ES-I3 (cell line): ENCODE results near the gene SEPTIN6.
"Not testable (repeated sequence)": the region's sequence is repeated elsewhere in the genome, so short reads cannot be mapped to it uniquely, and the experiment has no call there.

Source experiments
- H3K36me3 ChIP-seq: 2 replicates; pipeline ENCODE4 v1.6.1; 2013; ENCODE audit warnings: mild to moderate bottlenecking, low read length, control low read depth, moderate library complexity; ENCODE audit not compliant: insufficient read depth
- H3K4me1 ChIP-seq: 2 replicates; pipeline ENCODE4 v1.6.1; 2013; ENCODE audit warnings: mild to moderate bottlenecking, control low read depth, low read length; ENCODE audit not compliant: insufficient read depth
- H3K9ac ChIP-seq: 2 replicates; pipeline ENCODE4 v1.6.1; 2013; ENCODE audit warnings: low read depth, mild to moderate bottlenecking, low read length, moderate library complexity
- H3K9me3 ChIP-seq: 2 replicates; pipeline ENCODE4 v1.6.1; 2013; ENCODE audit warnings: mild to moderate bottlenecking, low read length, moderate library complexity; ENCODE audit not compliant: control insufficient read depth, insufficient read depth

Gene SEPTIN6

DNA sequence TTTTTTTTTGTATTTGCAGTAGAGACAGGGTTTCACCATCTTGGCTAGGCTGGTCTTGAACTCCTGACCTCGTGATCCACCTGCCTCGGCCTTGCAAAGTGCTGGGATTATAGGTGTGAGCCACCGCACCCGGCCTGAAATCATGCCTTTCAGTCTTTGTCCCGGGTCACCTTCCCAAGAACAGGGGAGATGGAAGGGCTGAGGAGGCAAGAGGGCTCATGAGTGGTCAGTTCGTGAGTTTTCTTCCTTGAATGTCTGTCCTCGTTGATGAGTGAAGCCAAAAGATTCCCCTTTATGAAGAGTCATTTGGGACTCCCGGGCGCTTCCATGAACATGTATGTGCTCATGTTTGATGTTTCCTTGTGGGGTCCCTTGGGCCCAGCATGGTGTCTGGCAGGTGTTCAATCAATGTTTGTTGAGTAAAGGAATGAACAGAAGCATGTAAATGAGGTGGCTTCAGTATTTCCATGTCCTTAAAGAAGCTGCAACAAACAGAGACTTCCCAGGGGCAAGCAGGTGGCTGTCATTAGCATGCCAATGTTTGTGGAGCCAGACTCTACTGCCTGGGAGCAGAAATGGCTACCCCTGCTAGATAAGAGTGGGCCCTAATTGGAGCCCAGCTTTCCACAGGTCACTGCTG lies 3.4 kb upstream of the SEPTIN6 start:
- Histone ChIP-seq H3K36me3 (no peaks in the 10 kb centered on the region), H3K9me3 (no peaks in the 10 kb centered on the region), H3K4me1 (peaks cover 13% of the 10 kb centered on the region), H3K9ac (no peak overlapping the region)

- Histone ChIP-seq H3K9me3 (no peaks in the 10 kb centered on the region), H3K9ac (peak overlapping the region; percentile 92; the same call in 1 of the 2 replicates), H3K36me3 (no peaks in the 10 kb centered on the region), H3K4me1 (peaks cover 21% of the 10 kb centered on the region)
Measured at GRCh38 chrX:119695535-119696050, 2.6 kb upstream of the SEPTIN6 start.

DNA sequence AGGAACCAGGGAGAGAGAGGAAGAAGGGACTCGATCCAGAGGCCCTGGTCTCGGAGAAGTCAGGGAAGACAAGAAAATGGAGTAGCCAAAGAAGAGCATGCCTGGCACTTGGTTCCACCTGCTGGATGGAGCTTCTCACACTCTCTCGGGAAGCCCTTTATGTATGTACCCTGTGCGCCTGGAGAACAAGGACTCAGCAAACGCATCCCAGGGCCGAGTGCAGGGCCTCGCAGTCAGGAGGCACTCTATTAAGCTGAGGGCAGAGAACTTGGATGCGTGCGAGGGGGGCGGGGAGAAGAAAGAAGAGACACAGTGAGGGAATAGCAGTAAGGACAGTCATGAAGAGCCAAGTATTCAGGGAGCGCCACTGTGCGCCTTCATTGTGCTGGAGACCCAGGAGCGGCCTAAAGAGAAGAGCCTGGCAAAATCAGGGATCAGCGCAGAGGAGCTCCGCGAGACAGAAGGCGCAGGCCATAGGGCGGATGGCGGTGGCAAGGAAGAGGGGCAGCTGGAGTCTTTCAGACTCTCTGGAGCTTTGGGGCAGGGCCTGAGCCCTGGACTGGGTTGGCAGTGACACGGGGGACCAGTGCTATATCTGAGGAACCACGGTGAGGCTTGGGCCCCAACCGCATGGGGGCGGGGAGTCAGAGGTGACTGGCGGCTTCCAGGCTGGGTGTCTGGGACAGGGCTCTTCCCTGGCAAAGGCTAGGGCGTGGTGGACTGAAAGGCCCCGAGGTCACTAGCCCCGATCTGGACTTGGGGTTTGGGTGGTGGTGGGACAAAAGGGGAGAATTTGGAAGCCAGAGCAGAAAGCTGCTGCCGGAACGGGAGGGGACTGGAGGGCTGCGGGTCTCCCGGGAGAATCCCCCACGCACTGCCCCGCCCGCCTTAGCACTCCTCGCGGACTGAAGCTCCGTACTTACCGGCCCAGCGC lies 1.9 kb upstream of the SEPTIN6 start:
- Histone ChIP-seq H3K9me3 (no peaks in the 10 kb centered on the region), H3K4me1 (peaks cover 21% of the 10 kb centered on the region), H3K36me3 (no peaks in the 10 kb centered on the region), H3K9ac (peak overlapping the region; percentile 92; the same call in 1 of the 2 replicates)

- peaks cover 18% of the 10 kb centered on the region for H3K4me1 ChIP-seq
- H3K36me3 ChIP-seq = no peaks in the 10 kb centered on the region
- H3K9ac ChIP-seq = peak overlapping the region; percentile 92
- H3K9me3 ChIP-seq = no peaks in the 10 kb centered on the region
Measured at GRCh38 chrX:119693996-119694451, 1.1 kb upstream of the SEPTIN6 start.

- no peaks in the 10 kb centered on the region for H3K9me3 ChIP-seq
- H3K4me1 ChIP-seq = peaks cover 21% of the 10 kb centered on the region
- no peaks in the 10 kb centered on the region for H3K36me3 ChIP-seq
- H3K9ac ChIP-seq = peak overlapping the region; percentile 92
Measured at GRCh38 chrX:119692191-119693039, 553 bp downstream of the SEPTIN6 start.

DNA sequence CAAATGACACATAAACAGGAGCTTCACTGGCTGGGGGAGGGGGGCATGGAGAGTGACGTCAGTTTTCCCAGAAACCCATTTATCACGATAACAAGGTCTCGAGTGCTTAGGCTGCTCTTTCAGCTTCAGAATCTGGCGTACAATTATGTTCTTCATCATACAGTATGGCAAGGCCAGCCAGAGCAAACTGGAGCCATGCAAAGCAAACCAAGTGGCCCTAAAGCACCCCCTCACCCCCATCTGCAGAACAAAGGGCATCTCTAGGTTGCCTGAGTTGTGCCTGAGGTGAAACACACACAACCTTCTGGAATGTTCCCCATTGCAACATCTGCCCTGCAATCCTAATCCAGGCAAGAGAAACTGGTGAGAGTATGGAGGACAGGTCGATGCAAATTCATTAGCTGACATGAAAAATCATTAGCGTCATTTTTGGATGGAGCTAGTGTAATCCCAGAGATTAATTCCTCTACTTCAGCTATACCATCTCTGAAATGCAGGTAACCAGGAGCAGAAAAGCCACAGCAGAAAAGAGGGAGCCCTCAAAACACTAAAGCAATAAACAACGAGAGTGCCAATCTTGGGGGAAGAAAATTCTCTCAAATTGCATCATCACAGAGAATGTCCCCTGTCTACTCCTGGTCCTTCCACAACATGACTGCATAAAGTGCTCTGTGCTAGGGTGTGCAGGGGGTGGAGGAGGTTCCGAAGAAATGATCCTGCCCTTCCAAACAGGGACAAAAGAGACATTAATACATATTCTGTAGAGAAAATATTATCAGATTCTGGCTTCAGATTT lies 1.8 kb downstream of the SEPTIN6 start:
- Histone ChIP-seq H3K9ac (peak overlapping the region; percentile 92), H3K36me3 (no peaks in the 10 kb centered on the region), H3K9me3 (no peaks in the 10 kb centered on the region), H3K4me1 (peaks cover 29% of the 10 kb centered on the region)

GRCh38 chrX:119688911-119689321 lies 4.1 kb downstream of the SEPTIN6 start:
- H3K9me3 ChIP-seq = no peaks in the 10 kb centered on the region
- H3K36me3 ChIP-seq = no peaks in the 10 kb centered on the region
- H3K4me1 ChIP-seq = peaks cover 39% of the 10 kb centered on the region
- no peak overlapping the region for H3K9ac ChIP-seq

- no peaks in the 10 kb centered on the region for H3K9me3 ChIP-seq
- H3K4me1 ChIP-seq = peaks cover 39% of the 10 kb centered on the region
- H3K9ac ChIP-seq = no peak overlapping the region
- no peaks in the 10 kb centered on the region for H3K36me3 ChIP-seq
Measured at GRCh38 chrX:119687661-119688413, 5.1 kb downstream of the SEPTIN6 start.

DNA sequence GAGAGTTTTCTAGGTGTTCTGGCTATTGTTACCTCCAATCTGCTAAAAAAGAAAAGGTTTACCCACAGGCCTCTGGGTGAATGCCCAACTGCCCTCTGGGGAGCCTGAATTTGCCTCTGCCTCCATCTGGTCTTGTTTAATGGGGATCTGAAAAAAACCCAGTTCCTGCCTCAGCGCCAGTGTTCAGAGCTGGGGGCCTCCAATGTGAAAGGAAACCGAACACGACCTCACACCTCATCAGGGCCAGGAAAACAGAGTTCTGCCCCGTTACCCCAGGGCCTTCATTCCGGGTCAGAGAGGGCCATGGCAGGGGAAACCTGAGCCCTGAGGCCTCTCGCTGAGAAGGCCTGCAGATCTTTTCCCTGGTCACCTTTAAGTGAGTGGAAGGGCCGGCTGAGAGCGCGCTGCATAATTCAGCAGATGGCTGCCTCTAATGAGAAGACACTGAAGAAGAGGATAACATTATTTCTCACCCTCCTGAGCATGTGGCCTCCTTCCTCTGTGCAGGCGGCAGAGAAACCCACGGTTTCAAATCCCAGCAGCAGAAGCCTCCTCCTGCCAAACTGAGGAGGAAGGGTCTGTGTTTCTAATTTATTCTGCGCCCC lies 6.8 kb downstream of the SEPTIN6 start:
- Histone ChIP-seq H3K9ac (no peak overlapping the region), H3K4me1 (peaks cover 35% of the 10 kb centered on the region), H3K9me3 (no peaks in the 10 kb centered on the region)

GRCh38 chrX:119685225-119686066 lies 7.5 kb downstream of the SEPTIN6 start:
- Histone ChIP-seq H3K36me3 (no peaks in the 10 kb centered on the region), H3K9ac (no peak overlapping the region), H3K9me3 (no peaks in the 10 kb centered on the region), H3K4me1 (peaks cover 29% of the 10 kb centered on the region)

More for the DNA sequence above, 6.8 kb downstream of the SEPTIN6 start:
- no peaks in the 10 kb centered on the region for H3K36me3 ChIP-seq

DNA sequence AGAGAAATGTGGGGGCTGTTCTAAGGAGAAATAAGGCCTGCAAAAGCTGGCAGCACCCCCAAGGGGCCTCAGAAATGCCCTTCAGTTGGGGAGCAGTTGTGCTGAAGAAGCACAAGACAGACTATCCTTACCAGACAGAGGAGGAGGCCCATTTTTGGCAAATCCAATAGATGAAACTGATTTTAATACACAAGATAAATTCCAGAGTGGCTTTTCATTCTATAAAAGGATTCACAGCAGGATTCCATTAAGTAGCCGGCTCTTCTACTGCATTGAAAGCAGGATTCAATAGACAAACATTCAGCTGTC lies 8.1 kb downstream of the SEPTIN6 start:
- H3K9ac ChIP-seq = no peak overlapping the region
- peaks cover 29% of the 10 kb centered on the region for H3K4me1 ChIP-seq
- H3K9me3 ChIP-seq = no peaks in the 10 kb centered on the region
- H3K36me3 ChIP-seq = no peaks in the 10 kb centered on the region

DNA sequence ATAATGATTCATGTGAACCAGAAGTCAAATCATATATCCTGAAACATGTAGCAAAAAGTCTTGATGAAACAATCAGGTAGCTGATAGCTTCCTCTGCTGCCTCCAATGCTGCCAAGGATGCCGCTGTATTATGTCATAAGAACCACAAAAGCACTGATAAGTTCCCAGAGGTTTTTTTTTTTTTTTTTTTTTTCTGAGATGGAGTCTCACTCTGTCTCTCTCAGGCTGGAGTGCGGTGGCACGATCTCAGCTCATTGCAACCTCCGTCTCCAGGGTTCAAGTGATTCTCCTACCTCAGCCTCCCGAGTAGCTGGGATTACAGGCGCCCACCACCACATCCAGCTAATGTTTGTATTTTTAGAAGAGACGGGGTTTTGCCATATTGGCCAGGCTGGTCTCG lies 8.7 kb downstream of the SEPTIN6 start:
- peaks cover 29% of the 10 kb centered on the region for H3K4me1 ChIP-seq
- not testable (repeated sequence) for H3K9me3 ChIP-seq, H3K36me3 ChIP-seq, H3K9ac ChIP-seq
